GM18951 (cell line): Measurements from ENCODE around the gene TWNK.

Source experiments
- POLR2A ChIP-seq: IDR thresholded peaks from 4 replicates; pipeline ENCODE4 v1.6.1; 2011; ENCODE audit warnings: mild to moderate bottlenecking; ENCODE audit not compliant: insufficient read length, insufficient read depth; ENCODE audit errors: extremely low read depth
- in situ Hi-C: fragments of 300-500 bp; cut with MboI; formaldehyde crosslinking; loops from one replicate; pipeline ENCODE4 v1.12.0; 2022; ENCODE audit warnings: low sequenced_read_pairs, mixed read lengths, inconsistent platforms; ENCODE audit not compliant: unreplicated experiment

The TWNK gene

GRCh38 chr10:100986952-100987684 is at the start of gene TWNK, which contains the start of gene MRPL43:
TWNK (plus strand) TSS chr10:100987543; CDS start chr10:100988211, 668 bp downstream.
MRPL43 (minus strand) TSS chr10:100987497; CDS start chr10:100987443, 54 bp downstream.
- peak; percentile 83 for TF ChIP-seq POLR2A
- in situ Hi-C loops: no loop called here

GRCh38 chr10:100939763-100940344 is 47.5 kb upstream of the TWNK start:
- TF ChIP-seq POLR2A: no peak
- in situ Hi-C loops: no loop called here

- TF ChIP-seq POLR2A: no peak
- in situ Hi-C loops: no loop called here
These were observed 45.1 kb upstream of the TWNK start for GRCh38 chr10:100942229-100942628.

- TF ChIP-seq POLR2A: no peak
- in situ Hi-C loops: no loop called here
These were observed 43.8 kb upstream of the TWNK start for GRCh38 chr10:100943508-100943907.

- TF ChIP-seq POLR2A: no peak
- in situ Hi-C loops: no loop called here
These were observed 41.6 kb upstream of the TWNK start for GRCh38 chr10:100945754-100946153.

- TF ChIP-seq POLR2A: no peak
- in situ Hi-C loops: no loop called here
These were observed 38.4 kb upstream of the TWNK start for GRCh38 chr10:100948916-100949315.

- in situ Hi-C loops: no loop called here
- no peak for TF ChIP-seq POLR2A
These were observed 27.1 kb upstream of the TWNK start for GRCh38 chr10:100960251-100960650.

GRCh38 chr10:100962351-100963080 is 24.8 kb upstream of the TWNK start:
- no peak for TF ChIP-seq POLR2A
- in situ Hi-C loops: no loop called here

GRCh38 chr10:100963826-100964225 is 23.5 kb upstream of the TWNK start:
- in situ Hi-C loops: no loop called here
- TF ChIP-seq POLR2A: no peak

GRCh38 chr10:100965820-100966219 is 21.5 kb upstream of the TWNK start:
- no peak for TF ChIP-seq POLR2A
- in situ Hi-C loops: no loop called here

- in situ Hi-C loops: no loop called here
- TF ChIP-seq POLR2A: no peak
These were observed 20.5 kb upstream of the TWNK start for GRCh38 chr10:100966887-100967286.

- no peak for TF ChIP-seq POLR2A
- in situ Hi-C loops: no loop called here
These were observed 20.0 kb upstream of the TWNK start for GRCh38 chr10:100967332-100967731.

- TF ChIP-seq POLR2A: no peak
These were observed 19.1 kb upstream of the TWNK start for GRCh38 chr10:100968062-100968736.

More at GRCh38 chr10:100968062-100968736, 19.1 kb upstream of the TWNK start:
- in situ Hi-C loops: no loop called here
